DOHH2 (cell line): ENCODE results near the gene PATJ.
"Not testable (repeated sequence)": the region's sequence is repeated elsewhere in the genome, so short reads cannot be mapped to it uniquely, and the experiment has no call there.

Experiments
- H3F3A ChIP-seq: fragments of 200-600 bp; sonication (generic), shearing (Covaris generic); 2 replicates; pipeline ENCODE4 v1.6.0; 2016; ENCODE audit warnings: antibody characterized with exemption, mild to moderate bottlenecking; ENCODE audit not compliant: control insufficient read depth, insufficient read depth
- H3K27ac ChIP-seq: fragments of 200-600 bp; sonication (generic); 2 replicates; pipeline ENCODE4 v1.5.1; 2014; ENCODE audit warnings: low read depth, mild to moderate bottlenecking, low read length, moderate library complexity
- H3K27me3 ChIP-seq: fragments of 200-600 bp; sonication (generic); 2 replicates; pipeline ENCODE4 v1.6.1; 2014; ENCODE audit warnings: mild to moderate bottlenecking, low read length, mixed read lengths; ENCODE audit not compliant: control insufficient read depth
- H3K36me3 ChIP-seq: fragments of 200-600 bp; sonication (generic); 2 replicates; pipeline ENCODE4 v1.6.1; 2014; ENCODE audit warnings: mild to moderate bottlenecking, low read length, moderate library complexity, mixed read lengths; ENCODE audit not compliant: control insufficient read depth
- H3K4me1 ChIP-seq: fragments of 200-600 bp; sonication (generic); 2 replicates; pipeline ENCODE4 v1.6.1; 2014; ENCODE audit warnings: mild to moderate bottlenecking, low read length, mixed read lengths; ENCODE audit not compliant: control insufficient read depth
- H3K4me2 ChIP-seq: fragments of 200-600 bp; sonication (generic); 2 replicates; pipeline ENCODE4 v1.6.0; 2014; ENCODE audit warnings: mild to moderate bottlenecking, low read length, moderate library complexity
- H3K4me3 ChIP-seq: fragments of 200-600 bp; sonication (generic); 2 replicates; pipeline ENCODE4 v1.5.1; 2014; ENCODE audit warnings: mild to moderate bottlenecking, low read length, mixed read lengths
- H3K79me2 ChIP-seq: fragments of 200-600 bp; sonication (generic); 2 replicates; pipeline ENCODE4 v1.6.1; 2014; ENCODE audit warnings: mild to moderate bottlenecking, low read length, mixed read lengths; ENCODE audit not compliant: control insufficient read depth
- H3K9me2 ChIP-seq: fragments of 200-600 bp; sonication (generic); replicated peaks from 2 replicates; pipeline ENCODE4 v1.6.1; 2014; ENCODE audit warnings: mild to moderate bottlenecking, low read length, mixed read lengths; ENCODE audit not compliant: control insufficient read depth
- H3K9me3 ChIP-seq: fragments of 200-600 bp; sonication (generic); 2 replicates; pipeline ENCODE4 v1.6.1; 2014; ENCODE audit warnings: antibody characterized with exemption, low read length, mixed read lengths; ENCODE audit not compliant: control insufficient read depth, insufficient read depth
- H4K20me1 ChIP-seq: fragments of 200-600 bp; sonication (generic); 2 replicates; pipeline ENCODE4 v1.6.0; 2014; ENCODE audit warnings: low read depth, mild to moderate bottlenecking, antibody characterized with exemption, low read length, moderate library complexity; ENCODE audit not compliant: control insufficient read depth, insufficient read depth
- CTCF ChIP-seq: fragments of 200-600 bp; sonication (generic); IDR thresholded peaks from one replicate; pipeline ENCODE4 v1.5.1; 2014; ENCODE audit warnings: antibody characterized with exemption, mild to moderate bottlenecking, low read depth, low read length; ENCODE audit not compliant: poor library complexity, severe bottlenecking
- EZH2phosphoT487 ChIP-seq: fragments of 200-600 bp; sonication (generic); IDR thresholded peaks from 2 replicates; pipeline ENCODE4 v1.6.1; 2017; ENCODE audit warnings: borderline replicate concordance, mild to moderate bottlenecking, antibody characterized with exemption, low read length, moderate library complexity, mixed read lengths

PATJ gene

GRCh38 chr1:61887076-61887867 lies 145.0 kb downstream of the PATJ start:
- Histone ChIP-seq H3K9me3 (no peaks in the 10 kb centered on the region), H3K4me3 (no peak overlapping the region), H3K27me3 (no peaks in the 10 kb centered on the region), H3K36me3 (no peaks in the 10 kb centered on the region), H3K4me1 (no peaks in the 10 kb centered on the region), H3K79me2 (no peaks in the 10 kb centered on the region), H3K4me2 (no peak overlapping the region), H3K27ac (no peak overlapping the region), H3F3A (no peaks in the 10 kb centered on the region), H4K20me1 (no peaks in the 10 kb centered on the region), H3K9me2 (no peaks in the 10 kb centered on the region)
- TF ChIP-seq CTCF (no peak), EZH2phosphoT487 (no peak)

- no peaks in the 10 kb centered on the region for H3K27me3 ChIP-seq
- no peaks in the 10 kb centered on the region for H3F3A ChIP-seq
- no peaks in the 10 kb centered on the region for H4K20me1 ChIP-seq
- no peaks in the 10 kb centered on the region for H3K9me2 ChIP-seq
- H3K27ac ChIP-seq, result no peak overlapping the region
- H3K4me3 ChIP-seq, result no peak overlapping the region
- H3K4me1 ChIP-seq, result no peaks in the 10 kb centered on the region
- TF ChIP-seq EZH2phosphoT487 (no peak), CTCF (no peak)
- H3K9me3 ChIP-seq, result no peaks in the 10 kb centered on the region
- H3K4me2 ChIP-seq, result no peak overlapping the region
- no peaks in the 10 kb centered on the region for H3K79me2 ChIP-seq
- H3K36me3 ChIP-seq, result no peaks in the 10 kb centered on the region
Measured at GRCh38 chr1:61887931-61888564, 145.8 kb downstream of the PATJ start.

- H3K36me3 ChIP-seq, result no peaks in the 10 kb centered on the region
- no peaks in the 10 kb centered on the region for H3K27me3 ChIP-seq
- no peaks in the 10 kb centered on the region for H4K20me1 ChIP-seq
- no peaks in the 10 kb centered on the region for H3K79me2 ChIP-seq
- no peak for TF ChIP-seq EZH2phosphoT487
- H3K9me2 ChIP-seq, result no peaks in the 10 kb centered on the region
- no peak overlapping the region for H3K27ac ChIP-seq
- no peaks in the 10 kb centered on the region for H3K9me3 ChIP-seq
- no peaks in the 10 kb centered on the region for H3F3A ChIP-seq
- H3K4me2 ChIP-seq, result no peak overlapping the region
- H3K4me1 ChIP-seq, result no peaks in the 10 kb centered on the region
- H3K4me3 ChIP-seq, result no peak overlapping the region
Measured at GRCh38 chr1:61888808-61889207, 146.5 kb downstream of the PATJ start.

GRCh38 chr1:61890435-61890834 lies 148.2 kb downstream of the PATJ start:
- not testable (repeated sequence) for H3K79me2 ChIP-seq, H3K9me3 ChIP-seq, H3F3A ChIP-seq, H3K27ac ChIP-seq, H3K4me1 ChIP-seq, H3K9me2 ChIP-seq, H4K20me1 ChIP-seq, H3K27me3 ChIP-seq, H3K36me3 ChIP-seq, H3K4me3 ChIP-seq, H3K4me2 ChIP-seq
